ENCODE measurements around the gene ACOXL.

GRCh38 chr2:110838657-110839384 lies 106.4 kb downstream of the ACOXL start:
- TF ChIP-seq EZH2phosphoT487 (IDR thresholded peaks at IDR 0.05; ENCODE audit: insufficient read depth, low read depth) (no peak), EZH2 (IDR thresholded peaks at IDR 0.05; ENCODE audit: insufficient read depth, poor library complexity, severe bottlenecking) (no peak)
